Neural crest cell (in vitro differentiated cells): ENCODE measurements around the gene TENM3. TPM values are rescaled to one million over a fixed set of nuclear protein-coding genes. Genes with fewer than 3 reads are reported as not detected.

ENCODE experiments used
- DNase-seq: peaks from one replicate; pipeline ENCODE4 v3.0.0; 2021; ENCODE audit warnings: low read depth, mixed read lengths, low spot score
- H3K27ac Mint-ChIP-seq: one replicate; pipeline ENCODE4 v1.8.0; 2021; ENCODE audit warnings: mild to moderate bottlenecking, mixed read lengths; ENCODE audit not compliant: unreplicated experiment
- H3K27me3 Mint-ChIP-seq: 2 replicates; pipeline ENCODE4 v1.8.0; 2021; ENCODE audit warnings: low read depth, mild to moderate bottlenecking, mixed read lengths
- H3K36me3 Mint-ChIP-seq: 2 replicates; pipeline ENCODE4 v1.8.0; 2021; ENCODE audit warnings: low read depth, mild to moderate bottlenecking, mixed read lengths
- H3K4me1 Mint-ChIP-seq: 2 replicates; pipeline ENCODE4 v1.8.0; 2021; ENCODE audit warnings: mixed read lengths
- H3K4me3 Mint-ChIP-seq: one replicate; pipeline ENCODE4 v1.8.0; 2021; ENCODE audit warnings: mild to moderate bottlenecking, mixed read lengths
- H3K9me3 Mint-ChIP-seq: 2 replicates; pipeline ENCODE4 v1.8.0; 2021; ENCODE audit warnings: mixed read lengths
- CTCF ChIP-seq: fragments of 200-600 bp; sonication (generic); conservative IDR thresholded peaks from 2 replicates; pipeline ENCODE4 v1.5.0; 2021; ENCODE audit warnings: antibody characterized with exemption, mild to moderate bottlenecking
- total RNA-seq: library from RNA; stranded (reverse); gene quantifications from 2 replicates; pipeline ENCODE4 v1.2.1, GENCODE V29; 2021

TENM3 gene
- total RNA-seq, 1 donor from 2014 or later: 43.9 TPM

DNA sequence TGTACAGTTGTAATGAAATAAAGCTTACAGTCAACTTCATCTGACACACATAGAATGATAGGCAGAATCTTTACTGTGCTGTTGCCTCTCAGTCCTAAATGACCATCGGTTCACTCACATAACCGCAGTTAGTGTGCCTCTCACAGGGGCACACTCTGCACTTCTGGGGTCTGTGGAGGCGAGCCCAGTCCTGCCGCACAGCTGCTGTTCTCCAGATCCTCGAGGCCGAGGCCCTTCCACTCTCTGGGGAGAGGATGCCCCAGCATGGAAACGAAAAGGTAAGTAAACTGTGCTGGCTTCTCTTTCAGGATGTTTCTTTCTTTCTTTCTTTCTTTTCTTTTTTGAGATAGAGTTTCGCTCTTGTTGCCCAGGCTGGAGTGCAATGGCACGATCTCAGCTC, 586.0 kb downstream of the TENM3 start:
- no peaks in the 10 kb centered on the region for H3K9me3 Mint-ChIP-seq
- no peak overlapping the region for H3K27ac Mint-ChIP-seq
- H3K4me1 Mint-ChIP-seq: peaks cover 30% of the 10 kb centered on the region
- no peak for DNase-seq
- TF ChIP-seq CTCF: no peak
- no peaks in the 10 kb centered on the region for H3K36me3 Mint-ChIP-seq
- no peak overlapping the region for H3K4me3 Mint-ChIP-seq
- peaks cover 10% of the 10 kb centered on the region for H3K27me3 Mint-ChIP-seq

DNA sequence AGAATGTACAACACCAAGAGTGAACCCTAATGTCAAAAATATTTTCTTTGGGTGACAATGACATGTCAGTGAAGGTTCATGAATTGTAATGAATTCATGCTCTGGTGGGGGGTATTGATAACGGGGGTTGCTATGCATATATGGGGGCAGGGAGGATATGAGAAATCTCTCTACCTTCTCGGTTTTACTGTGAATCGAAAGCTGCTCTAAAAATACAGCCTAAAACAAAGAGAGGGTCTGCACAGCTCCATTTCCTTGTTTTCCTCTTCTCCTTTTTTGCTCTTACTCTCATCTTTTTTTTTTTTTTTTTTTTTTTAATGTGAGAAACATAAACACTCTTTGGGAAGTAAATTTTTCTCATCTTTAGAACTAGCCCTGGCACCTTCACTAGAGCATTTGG, 588.2 kb downstream of the TENM3 start:
- H3K27me3 Mint-ChIP-seq: peaks cover 21% of the 10 kb centered on the region
- no peak for DNase-seq

GRCh38 chr4:182832352-182833120, 589.3 kb downstream of the TENM3 start:
- no peak overlapping the region for H3K27ac Mint-ChIP-seq
- H3K27me3 Mint-ChIP-seq: peaks cover 21% of the 10 kb centered on the region
- H3K36me3 Mint-ChIP-seq: no peaks in the 10 kb centered on the region
- H3K4me3 Mint-ChIP-seq: no peak overlapping the region
- TF ChIP-seq CTCF: no peak
- peaks cover 17% of the 10 kb centered on the region for H3K4me1 Mint-ChIP-seq
- no peak for DNase-seq
- H3K9me3 Mint-ChIP-seq: no peaks in the 10 kb centered on the region

More for the DNA sequence above, 588.2 kb downstream of the TENM3 start:
- Mint-ChIP-seq H3K9me3 (no peaks in the 10 kb centered on the region), H3K36me3 (no peaks in the 10 kb centered on the region), H3K27ac (no peak overlapping the region), H3K4me3 (no peak overlapping the region), H3K4me1 (peaks cover 24% of the 10 kb centered on the region)
- TF ChIP-seq CTCF: no peak

DNA sequence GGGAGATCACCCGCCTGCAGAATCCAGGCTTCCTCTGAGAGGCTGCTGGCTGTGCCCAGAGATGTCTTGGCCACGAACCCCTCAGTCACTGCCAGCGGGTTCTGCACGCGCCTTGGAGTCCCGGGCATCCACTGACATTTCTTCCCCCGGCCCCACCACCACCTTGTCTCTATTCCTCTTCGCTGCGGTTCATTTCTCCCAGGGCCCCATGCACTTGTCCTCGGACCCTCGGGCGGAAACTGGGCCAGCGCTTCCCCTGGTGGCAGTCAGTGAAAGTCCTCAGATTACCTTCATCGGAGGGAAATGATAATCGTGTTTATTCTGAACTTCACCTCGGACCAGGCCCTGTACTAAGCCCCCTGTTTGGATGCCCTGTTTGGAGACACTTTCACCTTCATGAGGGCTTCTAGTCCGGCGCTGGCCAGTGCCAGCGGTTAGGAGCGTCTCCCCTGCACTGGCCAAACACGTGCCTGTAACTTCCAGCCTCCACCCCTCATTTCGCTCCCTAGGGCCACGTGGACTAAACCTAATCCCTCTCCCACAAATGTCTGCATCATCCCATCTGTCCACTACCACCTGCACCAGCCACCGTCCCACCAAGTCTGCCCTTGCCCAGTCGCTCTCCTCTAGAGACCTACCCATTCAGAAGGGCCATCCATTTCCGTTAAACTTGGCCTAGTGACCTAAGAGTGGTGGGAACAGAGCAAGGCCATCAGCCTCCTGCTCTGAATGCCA, 592.0 kb downstream of the TENM3 start:
- Mint-ChIP-seq H3K4me3 (no peak overlapping the region), H3K27ac (peak overlapping the region; percentile 39), H3K27me3 (peaks cover 21% of the 10 kb centered on the region), H3K4me1 (peaks cover 4% of the 10 kb centered on the region), H3K9me3 (no peaks in the 10 kb centered on the region), H3K36me3 (no peaks in the 10 kb centered on the region)
- TF ChIP-seq CTCF: no peak
- no peak for DNase-seq

- peaks cover 2% of the 10 kb centered on the region for H3K4me1 Mint-ChIP-seq
- no peak for DNase-seq
- H3K9me3 Mint-ChIP-seq: no peaks in the 10 kb centered on the region
- H3K36me3 Mint-ChIP-seq: no peaks in the 10 kb centered on the region
- peaks cover 11% of the 10 kb centered on the region for H3K27me3 Mint-ChIP-seq
- no peak overlapping the region for H3K27ac Mint-ChIP-seq
- H3K4me3 Mint-ChIP-seq: no peak overlapping the region
- no peak for TF ChIP-seq CTCF
Observed at GRCh38 chr4:182837831-182838230, 594.6 kb downstream of the TENM3 start.
